HCT116 (cell line): ENCODE measurements around the gene ANO4. TPM values are rescaled to one million over a fixed set of nuclear protein-coding genes. Genes with fewer than 3 reads are reported as not detected.

ENCODE experiments used
- ATAC-seq: fragments of 200-7000 bp; cut with Tn5 transposase; 2 replicates; pipeline ENCODE4 v1.9.1; 2020; ENCODE audit warnings: mild to moderate bottlenecking, moderate library complexity
- BruUV-seq: library from RNA; stranded (reverse); fragments of 400-500 nt; replicated peaks from 2 replicates; lab custom pipeline; 2021; lab: Mats Ljungman, UMichigan
- CTCF ChIA-PET: fragments of 300-600 bp; sonication (Branson Sonifier 250); formaldehyde crosslinking; loops from one replicate; lab custom pipeline; 2021; ENCODE audit warnings: antibody characterized with exemption; lab: Charles Lee
- POLR2A ChIA-PET: fragments of 300-600, 350-600 bp; sonication (Branson Sonifier 250); formaldehyde crosslinking; loops from one replicate; lab custom pipeline; 2021; ENCODE audit warnings: antibody characterized with exemption; lab: Charles Lee
- RAD21 ChIA-PET, 2 experiments: fragments of 300-600 bp; sonication (Branson Sonifier 250); formaldehyde crosslinking; loops; one replicate each; lab custom pipeline; 2023; ENCODE audit warnings: low total read pairs in 2 of 2; ENCODE audit not compliant: uncharacterized antibody in 2 of 2, unreplicated experiment in 2 of 2, low non-redundant PET in 1 of 2; lab: Charles Lee
- DNase-seq: peaks from one replicate; pipeline ENCODE4 v3.0.0-alpha.2; 2010; ENCODE audit warnings: low read depth, low spot score
- H2AFZ ChIP-seq: fragments of 200-600 bp; shearing (Covaris generic), sonication (generic); 2 replicates; pipeline ENCODE4 v1.6.1; 2017; ENCODE audit warnings: low read depth, mixed run types, mixed read lengths, antibody characterized with exemption, low read length; ENCODE audit not compliant: poor library complexity, severe bottlenecking
- H3K27ac ChIP-seq: 2 replicates; pipeline ENCODE4 v1.5.1; 2012; ENCODE audit warnings: low read depth, low read length
- H3K27me3 ChIP-seq: fragments of 200-600 bp; sonication (generic); 2 replicates; pipeline ENCODE4 v1.6.1; 2016; ENCODE audit warnings: mixed run types, low read length, mixed read lengths; ENCODE audit not compliant: insufficient read depth
- H3K36me3 ChIP-seq, 2 experiments: fragments of 200-500 bp in 1 of 2; fragments of 200-600 bp in 1 of 2; sonication (Bioruptor generic) in 1 of 2; sonication (generic) in 1 of 2; 2 replicates each; pipeline versions ENCODE4 v1.5.1 to v1.6.1; 2014 to 2016; ENCODE audit warnings: low read length in 2 of 2, inconsistent platforms in 1 of 2, mixed read lengths in 1 of 2, mixed run types in 1 of 2; ENCODE audit not compliant: insufficient read depth in 2 of 2, control insufficient read depth in 1 of 2
- H3K4me1 ChIP-seq, 2 experiments: fragments of 200-600 bp in 1 of 2; sonication (generic) in 1 of 2; 2 replicates each; pipeline versions ENCODE4 v1.5.1 to v1.6.1; 2012 to 2017; ENCODE audit warnings: low read length in 2 of 2, inconsistent platforms in 1 of 2, mild to moderate bottlenecking in 1 of 2, mixed read lengths in 1 of 2, mixed run types in 1 of 2, moderate library complexity in 1 of 2; ENCODE audit not compliant: insufficient read depth in 2 of 2, control insufficient read depth in 1 of 2
- H3K4me2 ChIP-seq: fragments of 200-600 bp; sonication (generic); 2 replicates; pipeline ENCODE4 v1.6.1; 2017; ENCODE audit warnings: mixed run types, low read length, mixed read lengths
- H3K4me3 ChIP-seq, 2 experiments: fragments of 200-600 bp in 1 of 2; sonication (generic) in 1 of 2; replicated peaks in 1 of 2; 2 replicates each; pipeline ENCODE4 v1.5.1; 2011 to 2016; ENCODE audit warnings: low read length in 2 of 2, control low read depth in 1 of 2, low read depth in 1 of 2, mild to moderate bottlenecking in 1 of 2, mixed read lengths in 1 of 2, mixed run types in 1 of 2
- H3K79me2 ChIP-seq: fragments of 200-600 bp; sonication (generic); 2 replicates; pipeline ENCODE4 v1.6.1; 2017; ENCODE audit warnings: mild to moderate bottlenecking, mixed run types, low read length, moderate library complexity, mixed read lengths; ENCODE audit not compliant: insufficient read depth
- H3K9ac ChIP-seq: fragments of 200-600 bp; sonication (generic); 2 replicates; pipeline ENCODE4 v1.6.1; 2016; ENCODE audit warnings: low read length, mixed read lengths
- H3K9me2 ChIP-seq: fragments of 200-600 bp; sonication (generic), shearing (Covaris generic); 2 replicates; pipeline ENCODE4 v1.6.1; 2017; ENCODE audit warnings: mixed run types, mild to moderate bottlenecking, moderate library complexity; ENCODE audit not compliant: insufficient read depth
- H3K9me3 ChIP-seq, 2 experiments: fragments of 200-500 bp in 1 of 2; fragments of 200-600 bp in 1 of 2; sonication (Bioruptor generic) in 1 of 2; sonication (generic) in 1 of 2; 2 replicates each; pipeline ENCODE4 v1.6.1; 2014 to 2017; ENCODE audit warnings: low read length in 2 of 2, mixed read lengths in 2 of 2, inconsistent platforms in 1 of 2, low read depth in 1 of 2, mild to moderate bottlenecking in 1 of 2, mixed run types in 1 of 2, moderate library complexity in 1 of 2; ENCODE audit not compliant: control insufficient read depth in 1 of 2, insufficient read depth in 1 of 2
- H4K20me1 ChIP-seq: fragments of 200-600 bp; sonication (generic), shearing (Covaris generic); 2 replicates; pipeline ENCODE4 v1.6.1; 2017; ENCODE audit warnings: mixed run types, mild to moderate bottlenecking, moderate library complexity; ENCODE audit not compliant: insufficient read depth
- ATF3 ChIP-seq: IDR thresholded peaks from 2 replicates; pipeline ENCODE4 v1.6.1; 2012
- CBX3 ChIP-seq: IDR thresholded peaks from 2 replicates; pipeline ENCODE4 v1.6.1; 2012; ENCODE audit warnings: low read depth
- EGR1 ChIP-seq: IDR thresholded peaks from 2 replicates; pipeline ENCODE4 v1.6.1; 2012; ENCODE audit warnings: low read depth
- EZH2 ChIP-seq: fragments of 200-600 bp; sonication (generic); IDR thresholded peaks from 2 replicates; pipeline ENCODE4 v1.6.1; 2017; ENCODE audit warnings: antibody characterized with exemption, mixed run types
- EZH2phosphoT487 ChIP-seq: fragments of 200-600 bp; IDR thresholded peaks from 2 replicates; pipeline ENCODE4 v1.6.1; 2018; ENCODE audit warnings: antibody characterized with exemption, borderline replicate concordance
- FOSL1 ChIP-seq: IDR thresholded peaks from 2 replicates; pipeline ENCODE4 v1.6.1; 2012; ENCODE audit warnings: low read depth
- JUND ChIP-seq: IDR thresholded peaks from 2 replicates; pipeline ENCODE4 v1.6.1; 2012
- POLR2A ChIP-seq: IDR thresholded peaks from 2 replicates; pipeline ENCODE4 v1.7.0; 2011; ENCODE audit warnings: borderline replicate concordance; ENCODE audit not compliant: insufficient read depth, insufficient read length; ENCODE audit errors: extremely low read depth
- POLR2AphosphoS5 ChIP-seq: IDR thresholded peaks from 2 replicates; pipeline ENCODE4 v1.6.1; 2011; ENCODE audit warnings: mild to moderate bottlenecking, low read depth, low read length, moderate library complexity
- REST ChIP-seq: IDR thresholded peaks from 2 replicates; pipeline ENCODE4 v1.6.1; 2012; ENCODE audit warnings: low read depth
- SIN3A ChIP-seq: IDR thresholded peaks from 2 replicates; pipeline ENCODE4 v1.6.1; 2012; ENCODE audit warnings: low read depth
- SP1 ChIP-seq: IDR thresholded peaks from 2 replicates; pipeline ENCODE4 v1.6.1; 2012; ENCODE audit warnings: low read depth
- SRF ChIP-seq: IDR thresholded peaks from 2 replicates; pipeline ENCODE4 v1.6.1; 2012; ENCODE audit warnings: low read depth
- TCF7L2 ChIP-seq: IDR thresholded peaks from 2 replicates; pipeline ENCODE4 v1.7.0; 2011; ENCODE audit warnings: borderline replicate concordance, inconsistent platforms; ENCODE audit not compliant: insufficient read depth, insufficient read length; ENCODE audit errors: extremely low read depth
- YY1 ChIP-seq: IDR thresholded peaks from 2 replicates; pipeline ENCODE4 v1.6.1; 2011; ENCODE audit warnings: low read length, low read depth, moderate library complexity, mild to moderate bottlenecking; ENCODE audit not compliant: insufficient replicate concordance; ENCODE audit errors: extremely low read depth
- intact Hi-C: fragments of 100-400 bp; cut with micrococcal nuclease; formaldehyde crosslinking; loops from 2 replicates; pipeline ENCODE4 v1.10.0; 2022
- total RNA-seq: library from RNA; stranded (reverse); gene quantifications from one replicate; pipeline ENCODE4 v1.2.1, GENCODE V29; 2021; ENCODE audit not compliant: unreplicated experiment
- TF ChIP-seq, protein P1 (sequence below), 3 experiments: fragments of 200-600 bp in 1 of 3; sonication (generic) in 1 of 3; IDR thresholded peaks in 2 of 3; conservative IDR thresholded peaks in 1 of 3; 2 replicates each; pipeline ENCODE4 v1.5.1; 2012 to 2017; ENCODE audit warnings: low read depth in 2 of 3, low read length in 2 of 3, antibody characterized with exemption in 1 of 3, borderline replicate concordance in 1 of 3, control low read depth in 1 of 3, mild to moderate bottlenecking in 1 of 3, mixed read lengths in 1 of 3, mixed run types in 1 of 3, moderate library complexity in 1 of 3; ENCODE audit not compliant: insufficient read depth in 1 of 3
- TF ChIP-seq, protein P2 (sequence below): IDR thresholded peaks from 2 replicates; pipeline ENCODE4 v1.6.1; 2012

ANO4 gene
- total RNA-seq, 1 experiment from 2014 or later, result 1.7 TPM

- no peak overlapping the region for H2AFZ ChIP-seq
- intact Hi-C loops, result no loop called here
- H3K4me3 ChIP-seq, result no peak overlapping the region
- H3K27me3 ChIP-seq, result no peaks in the 10 kb centered on the region
- no peak overlapping the region for H3K27ac ChIP-seq
- no peaks in the 10 kb centered on the region for H3K4me1 ChIP-seq
- no peaks in the 10 kb centered on the region for H3K9me3 ChIP-seq
- no peak for ATAC-seq
- ChIA-PET RAD21 (no interaction called here), CTCF (no interaction called here), POLR2A (no interaction called here)
- H3K79me2 ChIP-seq, result no peaks in the 10 kb centered on the region
- DNase-seq, result no peak
- no TSS peak for BruUV-seq
- no peaks in the 10 kb centered on the region for H3K36me3 ChIP-seq
- no peaks in the 10 kb centered on the region for H3K9me2 ChIP-seq
- H3K9ac ChIP-seq, result no peak overlapping the region
- no peaks in the 10 kb centered on the region for H4K20me1 ChIP-seq
- TF ChIP-seq SIN3A, result no peak
- no peak for TF ChIP-seq POLR2A
- no peak for TF ChIP-seq TCF7L2
- TF ChIP-seq YY1, result no peak
- H3K4me2 ChIP-seq, result no peak overlapping the region
Measured at GRCh38 chr12:100755186-100755585, 39.4 kb upstream of the ANO4 start.

- intact Hi-C loops, result no loop called here
- H3K27ac ChIP-seq, result no peak overlapping the region
- H3K9ac ChIP-seq, result no peak overlapping the region
- DNase-seq (no peak), ATAC-seq (no peak)
- no peak overlapping the region for H2AFZ ChIP-seq
- H3K27me3 ChIP-seq, result no peaks in the 10 kb centered on the region
- H3K4me1 ChIP-seq, result no peaks in the 10 kb centered on the region
- no peak overlapping the region for H3K4me3 ChIP-seq
- ChIA-PET CTCF (no interaction called here), RAD21 (no interaction called here), POLR2A (no interaction called here)
- H3K36me3 ChIP-seq, result no peaks in the 10 kb centered on the region
- no peaks in the 10 kb centered on the region for H4K20me1 ChIP-seq
- no peak for TF ChIP-seq POLR2A
- TF ChIP-seq FOSL1, result no peak
- TF ChIP-seq SRF, result no peak
- no peak for TF ChIP-seq EZH2
- TF ChIP-seq, protein P1, sequence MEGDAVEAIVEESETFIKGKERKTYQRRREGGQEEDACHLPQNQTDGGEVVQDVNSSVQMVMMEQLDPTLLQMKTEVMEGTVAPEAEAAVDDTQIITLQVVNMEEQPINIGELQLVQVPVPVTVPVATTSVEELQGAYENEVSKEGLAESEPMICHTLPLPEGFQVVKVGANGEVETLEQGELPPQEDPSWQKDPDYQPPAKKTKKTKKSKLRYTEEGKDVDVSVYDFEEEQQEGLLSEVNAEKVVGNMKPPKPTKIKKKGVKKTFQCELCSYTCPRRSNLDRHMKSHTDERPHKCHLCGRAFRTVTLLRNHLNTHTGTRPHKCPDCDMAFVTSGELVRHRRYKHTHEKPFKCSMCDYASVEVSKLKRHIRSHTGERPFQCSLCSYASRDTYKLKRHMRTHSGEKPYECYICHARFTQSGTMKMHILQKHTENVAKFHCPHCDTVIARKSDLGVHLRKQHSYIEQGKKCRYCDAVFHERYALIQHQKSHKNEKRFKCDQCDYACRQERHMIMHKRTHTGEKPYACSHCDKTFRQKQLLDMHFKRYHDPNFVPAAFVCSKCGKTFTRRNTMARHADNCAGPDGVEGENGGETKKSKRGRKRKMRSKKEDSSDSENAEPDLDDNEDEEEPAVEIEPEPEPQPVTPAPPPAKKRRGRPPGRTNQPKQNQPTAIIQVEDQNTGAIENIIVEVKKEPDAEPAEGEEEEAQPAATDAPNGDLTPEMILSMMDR (IDR thresholded peaks at IDR 0.05 in 2 of 3, conservative IDR thresholded peaks at IDR 0.05 in 1 of 3; ENCODE audit: borderline replicate concordance in 1 of 3, insufficient read depth in 1 of 3, low read depth in 2 of 3, low read length in 2 of 3), result no peak
- TF ChIP-seq EZH2phosphoT487, result no peak
- TF ChIP-seq POLR2AphosphoS5, result no peak
- no peak for TF ChIP-seq CBX3
- no peak for TF ChIP-seq ATF3
- no peak for TF ChIP-seq SP1
- TF ChIP-seq JUND, result no peak
- TF ChIP-seq EGR1, result no peak
- no peak for TF ChIP-seq TCF7L2
- TF ChIP-seq, protein P2, sequence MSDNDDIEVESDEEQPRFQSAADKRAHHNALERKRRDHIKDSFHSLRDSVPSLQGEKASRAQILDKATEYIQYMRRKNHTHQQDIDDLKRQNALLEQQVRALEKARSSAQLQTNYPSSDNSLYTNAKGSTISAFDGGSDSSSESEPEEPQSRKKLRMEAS, result no peak
- TF ChIP-seq REST, result no peak
- H3K9me2 ChIP-seq, result no peaks in the 10 kb centered on the region
- no peaks in the 10 kb centered on the region for H3K79me2 ChIP-seq
- no peak overlapping the region for H3K4me2 ChIP-seq
- BruUV-seq, result no TSS peak
- H3K9me3 ChIP-seq, result no peaks in the 10 kb centered on the region
Measured at GRCh38 chr12:100758083-100758482, 36.5 kb upstream of the ANO4 start.
